ENCODE measurements around the gene MEGF9. TPM values are rescaled to one million over a fixed set of nuclear protein-coding genes. Genes with fewer than 3 reads are reported as not detected.

Gene MEGF9
- total and polyA plus RNA-seq, 2 of the 13 experiments (the other 11 are each of a cell fraction or from before 2014, with no cell fraction given): 3.1 to 3.3 TPM

- no peak for TF ChIP-seq BCL3 (CRISPR knock-in tag; IDR thresholded peaks at IDR 0.05)
- TF ChIP-seq ELF1 (CRISPR knock-in tag; IDR thresholded peaks at IDR 0.05): 0 out of 2 replicates have a peak, but pooled peaks have one; percentile 28
- TF ChIP-seq SKI (IDR thresholded peaks at IDR 0.05; ENCODE audit: partially characterized antibody): peak; percentile 56
- no peak for TF ChIP-seq ZNF800 (CRISPR knock-in tag; IDR thresholded peaks at IDR 0.05)
- no peak for TF ChIP-seq ZNF572 (CRISPR knock-in tag; IDR thresholded peaks at IDR 0.05)
- TF ChIP-seq NFATC3 (CRISPR knock-in tag; IDR thresholded peaks at IDR 0.05): no peak
- no peak for TF ChIP-seq SIN3B (IDR thresholded peaks at IDR 0.05; ENCODE audit: low read length)
- TF ChIP-seq ZNF329 (CRISPR knock-in tag; IDR thresholded peaks at IDR 0.05; ENCODE audit: low read depth): no peak
- no peak for TF ChIP-seq ZNF850 (CRISPR knock-in tag; conservative IDR thresholded peaks at IDR 0.05)
- TF ChIP-seq SIN3A (IDR thresholded peaks at IDR 0.05; ENCODE audit: borderline replicate concordance, low read depth, low read length): no peak
- TF ChIP-seq ARHGAP35 (CRISPR knock-in tag; IDR thresholded peaks at IDR 0.05; ENCODE audit: borderline replicate concordance): no peak
- TF ChIP-seq ZMAT3 (CRISPR knock-in tag; conservative IDR thresholded peaks at IDR 0.05): no peak
- no peak for TF ChIP-seq U2AF1 (optimal IDR thresholded peaks at IDR 0.05; ENCODE audit: low read depth, low read length)
- TF ChIP-seq ZNF607 (CRISPR knock-in tag; IDR thresholded peaks at IDR 0.05; ENCODE audit: borderline replicate concordance): no peak
- TF ChIP-seq SRSF9 (IDR thresholded peaks at IDR 0.05; ENCODE audit: borderline replicate concordance, insufficient read depth, low read depth, low read length, poor library complexity, severe bottlenecking): no peak
- TF ChIP-seq DNMT3B (CRISPR knock-in tag; conservative IDR thresholded peaks at IDR 0.05): 0 out of 2 replicates have a peak, but pooled peaks have one; percentile 68
- TF ChIP-seq KAT8 (CRISPR knock-in tag; IDR thresholded peaks at IDR 0.05): 0 out of 2 replicates have a peak, but pooled peaks have one; percentile 14
- no peak for TF ChIP-seq ZNF672 (CRISPR knock-in tag; IDR thresholded peaks at IDR 0.05)
- no peak for TF ChIP-seq ZNF484 (CRISPR knock-in tag; IDR thresholded peaks at IDR 0.05; ENCODE audit: borderline replicate concordance, low read depth)
- TF ChIP-seq ZNF235 (CRISPR knock-in tag; IDR thresholded peaks at IDR 0.05; ENCODE audit: borderline replicate concordance): no peak
- no peak for TF ChIP-seq MXD1 (CRISPR knock-in tag; IDR thresholded peaks at IDR 0.05)
- TF ChIP-seq ATM (IDR thresholded peaks at IDR 0.05; ENCODE audit: borderline replicate concordance): no peak
- no peak for TF ChIP-seq NFE2L2 (IDR thresholded peaks at IDR 0.05; ENCODE audit: low read length)
- 0 out of 2 replicates have a peak, but pooled peaks have one; percentile 32 for TF ChIP-seq FOXK2 (IDR thresholded peaks at IDR 0.05)
- peak; percentile 84 for TF ChIP-seq HMG20A (CRISPR knock-in tag; IDR thresholded peaks at IDR 0.05; ENCODE audit: borderline replicate concordance)
- TF ChIP-seq ZNF207 (IDR thresholded peaks at IDR 0.05; ENCODE audit: borderline replicate concordance): no peak
- no peak for TF ChIP-seq MBD4 (IDR thresholded peaks at IDR 0.05; ENCODE audit: borderline replicate concordance, low read length)
- no peak for TF ChIP-seq ZNF549 (CRISPR knock-in tag; IDR thresholded peaks at IDR 0.05)
- no peak for TF ChIP-seq POLR2AphosphoS5 (IDR thresholded peaks at IDR 0.05; ENCODE audit: low read depth, low read length)
- no peak for TF ChIP-seq ZNF30 (CRISPR knock-in tag; IDR thresholded peaks at IDR 0.05)
- no peak for TF ChIP-seq TOE1 (CRISPR knock-in tag; IDR thresholded peaks at IDR 0.05)
Measured at GRCh38 chr9:120735415-120736126, 21.3 kb upstream of the MEGF9 start (continued).
